Muscle of leg (tissue), 11 donors: ENCODE results near the gene CISTR. TPM values are rescaled to one million over a fixed set of nuclear protein-coding genes. Genes with fewer than 3 reads are reported as not detected.

ENCODE experiments used
- DNase-seq: peaks from one replicate; pipeline ENCODE4 v3.0.0; 2013
- H3K27ac ChIP-seq: one replicate; pipeline ENCODE4 v1.5.1; 2013; ENCODE audit warnings: mild to moderate bottlenecking, low read length, control low read depth
- H3K27me3 ChIP-seq: one replicate; pipeline ENCODE4 v1.6.1; 2013; ENCODE audit warnings: low read length; ENCODE audit not compliant: control insufficient read depth, insufficient read depth
- H3K36me3 ChIP-seq: one replicate; pipeline ENCODE4 v1.6.1; 2013; ENCODE audit warnings: low read length; ENCODE audit not compliant: control insufficient read depth, insufficient read depth
- H3K4me1 ChIP-seq: one replicate; pipeline ENCODE4 v1.6.1; 2013; ENCODE audit warnings: low read length; ENCODE audit not compliant: control insufficient read depth, insufficient read depth
- H3K4me3 ChIP-seq: one replicate; pipeline ENCODE4 v1.5.1; 2013; ENCODE audit warnings: low read length, control low read depth
- H3K9me3 ChIP-seq: replicated peaks from 2 replicates; pipeline ENCODE4 v1.6.1; 2013; ENCODE audit warnings: low read depth, low read length; ENCODE audit not compliant: control insufficient read depth
- WGBS: methylation state at CpG from one replicate; pipeline ENCODE4 v1.1.5; 2013; ENCODE audit warnings: missing lambda C conversion rate; ENCODE audit not compliant: insufficient coverage; 5-methylcytosine and 5-hydroxymethylcytosine counted together
- polyA plus RNA-seq, 8 donors: library from polyadenylated mRNA; unstranded; fragments of 120-200 nt; gene quantifications; one replicate each; pipeline versions ENCODE4 v1.2.1 to v1.2.3, GENCODE V29; 2013; ENCODE audit warnings: inconsistent platforms in 1 of 8, low replicate concordance in 1 of 8; ENCODE audit not compliant: insufficient read length in 8 of 8, insufficient read depth in 1 of 8
- total RNA-seq: library from RNA; stranded (reverse); fragments of 120-200 nt; gene quantifications from one replicate; pipeline ENCODE4 v1.2.4, GENCODE V29; 2013

The CISTR gene
- total and polyA plus RNA-seq, 9 donors, result not detected

- Histone ChIP-seq H3K36me3 (no peaks in the 10 kb centered on the region), H3K4me1 (peaks cover 2% of the 10 kb centered on the region), H3K27ac (no peak overlapping the region), H3K4me3 (no peak overlapping the region), H3K9me3 (no peaks in the 10 kb centered on the region), H3K27me3 (peaks cover 25% of the 10 kb centered on the region)
- 50% methylated on average over 1 of the region's 1 CpG for WGBS
- no peak for DNase-seq
Observed at GRCh38 chr12:53706080-53706479, 45.7 kb downstream of the CISTR start.

- H3K4me1 ChIP-seq, result peaks cover 2% of the 10 kb centered on the region
- no peaks in the 10 kb centered on the region for H3K9me3 ChIP-seq
- no CpG with 5 or more reads among the region's 4 CpGs for WGBS
- no peaks in the 10 kb centered on the region for H3K36me3 ChIP-seq
- peaks cover 35% of the 10 kb centered on the region for H3K27me3 ChIP-seq
- no peak overlapping the region for H3K27ac ChIP-seq
- no peak overlapping the region for H3K4me3 ChIP-seq
- DNase-seq, result peak; percentile 53
Observed at GRCh38 chr12:53703756-53704155, 48.0 kb downstream of the CISTR start.

DNA sequence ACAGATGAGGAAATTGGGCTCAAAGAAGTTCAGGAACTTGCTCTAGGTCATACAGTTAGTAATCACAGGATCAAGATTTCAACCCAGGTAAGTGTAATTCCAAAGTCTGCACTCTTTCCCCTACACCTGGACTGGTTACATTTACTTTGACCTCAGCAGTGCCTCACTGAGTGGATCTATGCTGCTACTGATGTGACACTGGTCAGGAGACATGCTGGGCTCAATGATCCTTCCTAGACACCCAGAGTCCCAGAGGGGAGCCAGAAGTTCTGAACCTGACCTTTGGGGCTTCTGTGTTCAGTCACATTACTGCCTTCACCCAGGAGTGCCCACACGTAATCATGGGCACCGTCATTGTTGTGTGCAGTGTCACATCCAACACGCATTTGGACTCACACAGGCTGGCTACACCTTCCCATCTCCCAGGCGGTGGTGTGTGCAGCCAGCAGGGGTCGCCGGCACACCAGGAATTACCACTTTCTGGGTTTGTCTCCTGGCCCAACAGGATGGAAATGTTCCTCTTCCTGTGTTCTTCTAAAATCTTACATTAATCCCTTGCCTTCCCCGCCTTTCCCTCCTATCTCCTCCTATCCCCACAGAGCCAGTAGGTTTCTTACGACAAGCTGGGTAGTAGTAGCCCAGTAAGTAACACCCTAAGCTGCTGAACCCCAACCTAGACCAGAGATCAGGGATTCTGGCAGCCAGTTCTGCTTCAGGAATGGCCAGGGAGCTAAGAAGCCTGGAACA lies 50.1 kb downstream of the CISTR start:
- WGBS, result 3% methylated on average over 6 of the region's 8 CpGs
- H3K4me3 ChIP-seq, result no peak overlapping the region
- H3K9me3 ChIP-seq, result no peaks in the 10 kb centered on the region
- peaks cover 45% of the 10 kb centered on the region for H3K27me3 ChIP-seq
- DNase-seq, result peak; percentile 88
- no peak overlapping the region for H3K27ac ChIP-seq
- no peaks in the 10 kb centered on the region for H3K36me3 ChIP-seq
- peaks cover 2% of the 10 kb centered on the region for H3K4me1 ChIP-seq

- DNase-seq, result peak; percentile 54
- Histone ChIP-seq H3K4me3 (no peak overlapping the region), H3K27me3 (peaks cover 53% of the 10 kb centered on the region), H3K4me1 (peaks cover 8% of the 10 kb centered on the region), H3K27ac (no peak overlapping the region), H3K9me3 (no peaks in the 10 kb centered on the region), H3K36me3 (no peaks in the 10 kb centered on the region)
- WGBS, result no CpG with 5 or more reads among the region's 6 CpGs
Observed at GRCh38 chr12:53700567-53700966, 51.2 kb downstream of the CISTR start.

- DNase-seq, result no peak
- Histone ChIP-seq H3K27me3 (peaks cover 60% of the 10 kb centered on the region), H3K9me3 (no peaks in the 10 kb centered on the region), H3K4me3 (no peak overlapping the region), H3K4me1 (peaks cover 12% of the 10 kb centered on the region), H3K27ac (no peak overlapping the region), H3K36me3 (no peaks in the 10 kb centered on the region)
- 27% methylated on average over 5 of the region's 5 CpGs for WGBS
Observed at GRCh38 chr12:53699678-53700025, 52.1 kb downstream of the CISTR start.

DNA sequence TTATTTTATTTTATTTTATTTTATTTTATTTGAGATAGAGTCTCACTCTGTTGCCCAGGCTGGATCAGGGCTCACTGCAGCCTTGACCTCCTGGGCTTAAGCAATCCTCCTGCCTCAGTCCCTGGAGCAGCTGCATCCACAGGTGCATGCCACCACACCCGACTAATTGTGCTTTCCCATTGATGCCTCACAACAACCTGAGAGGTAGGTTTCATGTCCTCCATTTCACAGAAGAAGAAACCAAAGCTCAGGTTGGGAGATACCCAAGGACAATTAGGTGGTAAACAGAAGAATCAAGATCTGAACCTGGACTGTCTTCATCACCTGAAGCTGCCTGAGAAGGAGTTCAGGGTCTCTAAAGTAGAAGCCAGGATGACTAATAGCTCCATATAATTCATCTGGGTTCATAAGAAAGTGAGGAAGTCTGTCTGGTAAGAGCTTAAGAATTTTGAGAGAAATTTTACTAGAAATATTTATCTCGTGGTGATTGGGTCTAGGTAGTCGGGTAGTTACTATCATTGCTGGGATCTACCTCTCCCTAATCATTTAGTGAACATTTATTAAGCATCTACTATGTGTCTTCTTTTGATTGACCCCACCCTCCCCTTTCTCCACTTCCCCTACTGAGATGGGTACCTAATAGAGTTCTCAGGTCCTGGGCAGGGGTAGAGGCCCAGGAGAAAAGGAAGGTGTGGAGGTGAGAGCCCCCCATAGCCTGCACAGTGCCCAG lies 52.7 kb downstream of the CISTR start:
- no peak overlapping the region for H3K27ac ChIP-seq
- H3K4me3 ChIP-seq, result no peak overlapping the region
- no peaks in the 10 kb centered on the region for H3K9me3 ChIP-seq
- no peaks in the 10 kb centered on the region for H3K36me3 ChIP-seq
- H3K27me3 ChIP-seq, result peaks cover 62% of the 10 kb centered on the region
- DNase-seq, result no peak
- WGBS, result no CpG with 5 or more reads among the region's 3 CpGs
- peaks cover 12% of the 10 kb centered on the region for H3K4me1 ChIP-seq

- H3K4me3 ChIP-seq, result peak overlapping the region; percentile 5
- H3K27me3 ChIP-seq, result peaks cover 76% of the 10 kb centered on the region
- peaks cover 12% of the 10 kb centered on the region for H3K4me1 ChIP-seq
- no peaks in the 10 kb centered on the region for H3K9me3 ChIP-seq
- WGBS, result 23% methylated on average over 5 of the region's 24 CpGs
- H3K36me3 ChIP-seq, result no peaks in the 10 kb centered on the region
- no peak for DNase-seq
- H3K27ac ChIP-seq, result no peak overlapping the region
Observed at GRCh38 chr12:53696655-53697331, 55.0 kb downstream of the CISTR start.

Other genes starting within 250 kb of the CISTR start
- 0.98 TPM for gene NPFF, start 244.5 kb downstream of the CISTR start, total RNA-seq
- gene NPFF, start 244.5 kb downstream of the CISTR start, polyA plus RNA-seq, result 1 to 10 TPM in 2 of 8 donors, under 1 TPM in 5, not detected in 1; 0.49 to 2.5 (median 0.88) TPM
- 18.8 TPM for gene ATF7, start 125.6 kb downstream of the CISTR start, total RNA-seq
- 10 to 100 TPM; 40.6 to 53.5 (median 47.2) TPM for gene ATF7, start 125.6 kb downstream of the CISTR start, polyA plus RNA-seq
- 443 TPM for gene ATP5MC2, start 75.9 kb downstream of the CISTR start, total RNA-seq
- gene ATP5MC2, start 75.9 kb downstream of the CISTR start, polyA plus RNA-seq, result 100 to 1,000 TPM; 622 to 893 (median 774) TPM
- 96.6 TPM for gene CALCOCO1, start 24.5 kb downstream of the CISTR start, total RNA-seq
- gene CALCOCO1, start 24.5 kb downstream of the CISTR start, polyA plus RNA-seq, result 10 to 100 TPM; 65.9 to 85.7 (median 77.3) TPM
- 0.04 TPM for gene HOXC13, start 186.9 kb upstream of the CISTR start, total RNA-seq
- under 1 TPM in 3 of 8 donors, not detected in 5; 0.05 to 0.45 (median 0.08) TPM for gene HOXC13, start 186.9 kb upstream of the CISTR start, polyA plus RNA-seq
- not detected for gene HOXC12, start 202.9 kb upstream of the CISTR start, total RNA-seq
- under 1 TPM in 7 of 8 donors, not detected in 1; 0.06 to 0.30 (median 0.08) TPM for gene HOXC12, start 202.9 kb upstream of the CISTR start, polyA plus RNA-seq
- 2.9 TPM for gene HOXC11, start 221.1 kb upstream of the CISTR start, total RNA-seq
- gene HOXC11, start 221.1 kb upstream of the CISTR start, polyA plus RNA-seq, result 1 to 10 TPM; 6.6 to 9.3 (median 7.6) TPM
- 1.8 TPM for gene HOTAIR, start 223.0 kb upstream of the CISTR start, total RNA-seq
- 10 to 100 TPM in 1 of 8 donors, 1 to 10 TPM in 7; 2.2 to 13.2 (median 4.1) TPM for gene HOTAIR, start 223.0 kb upstream of the CISTR start, polyA plus RNA-seq
- gene HOXC10, start 233.2 kb upstream of the CISTR start, total RNA-seq, result 7.6 TPM
- 10 to 100 TPM; 43.8 to 57.7 (median 49.5) TPM for gene HOXC10, start 233.2 kb upstream of the CISTR start, polyA plus RNA-seq
- 12.6 TPM for gene HOXC9, start 248.2 kb upstream of the CISTR start, total RNA-seq
- 10 to 100 TPM; 14.3 to 19.2 (median 16.1) TPM for gene HOXC9, start 248.2 kb upstream of the CISTR start, polyA plus RNA-seq